Epithelial cell of proximal tubule (primary cell): ENCODE measurements around the gene NRN1. TPM values are rescaled to one million over a fixed set of nuclear protein-coding genes. Genes with fewer than 3 reads are reported as not detected.

Experiments used
- DNase-seq: peaks from one replicate; pipeline ENCODE4 v3.0.0-alpha.2; 2011; ENCODE audit warnings: low read depth
- H3K4me3 ChIP-seq: 2 replicates; pipeline ENCODE4 v1.5.1; 2011; ENCODE audit warnings: low read depth, mild to moderate bottlenecking, low read length
- total RNA-seq: library from RNA; depleted of rRNA; stranded (reverse); fragments of >200 nt; gene quantifications from 2 replicates; pipeline ENCODE4 v1.2.3, GENCODE V29; 2015
- TF ChIP-seq, protein P1 (sequence below): conservative IDR thresholded peaks from 2 replicates; pipeline ENCODE4 v1.5.1; 2012; ENCODE audit warnings: low read depth, mild to moderate bottlenecking, low read length

NRN1 gene
- total RNA-seq, 1 donor from 2014 or later: 1.1 TPM

DNA sequence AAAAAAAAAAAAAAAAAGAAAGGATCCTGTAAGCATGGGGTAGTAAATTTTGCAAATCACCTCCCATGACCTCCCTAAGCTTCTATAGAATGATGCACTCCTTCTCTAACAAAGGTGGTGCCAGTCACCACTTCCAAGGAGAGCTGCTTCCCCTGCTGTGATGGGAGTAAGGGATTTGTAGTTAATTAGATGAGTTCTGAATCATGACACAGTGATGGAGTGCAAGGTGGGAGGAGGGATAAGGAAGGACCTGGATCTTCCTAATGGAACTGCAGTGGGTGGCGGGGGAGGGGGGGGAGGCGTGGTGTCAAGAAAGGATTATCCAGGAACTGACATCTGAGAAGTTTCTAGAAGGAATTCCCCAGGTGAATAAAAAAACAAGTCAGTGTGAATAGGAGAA lies 47.8 kb downstream of the NRN1 start:
- no peak overlapping the region for H3K4me3 ChIP-seq
- no peak for DNase-seq
- TF ChIP-seq, protein P1, sequence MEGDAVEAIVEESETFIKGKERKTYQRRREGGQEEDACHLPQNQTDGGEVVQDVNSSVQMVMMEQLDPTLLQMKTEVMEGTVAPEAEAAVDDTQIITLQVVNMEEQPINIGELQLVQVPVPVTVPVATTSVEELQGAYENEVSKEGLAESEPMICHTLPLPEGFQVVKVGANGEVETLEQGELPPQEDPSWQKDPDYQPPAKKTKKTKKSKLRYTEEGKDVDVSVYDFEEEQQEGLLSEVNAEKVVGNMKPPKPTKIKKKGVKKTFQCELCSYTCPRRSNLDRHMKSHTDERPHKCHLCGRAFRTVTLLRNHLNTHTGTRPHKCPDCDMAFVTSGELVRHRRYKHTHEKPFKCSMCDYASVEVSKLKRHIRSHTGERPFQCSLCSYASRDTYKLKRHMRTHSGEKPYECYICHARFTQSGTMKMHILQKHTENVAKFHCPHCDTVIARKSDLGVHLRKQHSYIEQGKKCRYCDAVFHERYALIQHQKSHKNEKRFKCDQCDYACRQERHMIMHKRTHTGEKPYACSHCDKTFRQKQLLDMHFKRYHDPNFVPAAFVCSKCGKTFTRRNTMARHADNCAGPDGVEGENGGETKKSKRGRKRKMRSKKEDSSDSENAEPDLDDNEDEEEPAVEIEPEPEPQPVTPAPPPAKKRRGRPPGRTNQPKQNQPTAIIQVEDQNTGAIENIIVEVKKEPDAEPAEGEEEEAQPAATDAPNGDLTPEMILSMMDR: no peak

DNA sequence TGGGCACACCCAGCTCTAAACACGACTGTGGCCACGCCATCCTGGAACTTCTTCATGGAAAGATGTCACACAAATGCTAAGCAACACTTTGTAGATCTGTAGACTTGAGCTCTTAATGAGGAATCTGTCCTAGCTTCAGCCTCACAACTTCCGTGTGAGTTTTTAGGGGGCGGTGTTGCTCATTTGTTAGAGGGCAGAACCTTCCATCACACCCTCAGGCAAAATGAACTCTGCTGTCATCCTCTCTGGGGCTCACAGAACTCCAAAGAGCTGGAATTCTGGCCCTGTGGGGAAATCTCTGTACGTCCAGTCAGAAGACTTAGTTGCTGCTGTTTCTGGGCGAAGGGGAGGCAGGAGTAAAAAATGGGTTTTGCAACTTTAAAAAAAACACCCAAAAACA lies 49.8 kb downstream of the NRN1 start:
- TF ChIP-seq, protein P1: no peak
- no peak for DNase-seq
- H3K4me3 ChIP-seq: no peak overlapping the region

DNA sequence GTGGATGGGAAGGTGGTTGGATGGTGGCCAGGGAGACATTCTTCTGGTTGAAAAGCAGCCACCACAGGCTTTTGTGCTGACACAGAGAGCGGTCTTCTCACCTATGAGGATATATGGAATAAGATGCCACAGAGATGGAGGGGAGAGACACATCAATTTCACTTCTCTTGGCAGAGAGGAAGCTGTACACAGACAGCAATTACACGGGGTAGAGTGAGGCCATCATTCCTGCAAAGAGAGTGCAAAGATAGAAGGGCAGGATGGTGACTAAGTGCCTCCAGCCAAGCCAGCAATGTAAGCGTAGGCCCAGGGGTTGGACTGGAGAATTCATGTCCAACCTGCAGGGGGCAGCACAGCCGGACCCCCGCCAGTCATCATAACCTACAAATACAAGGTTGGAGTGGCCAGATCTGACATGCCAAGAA lies 56.4 kb downstream of the NRN1 start:
- no peak for DNase-seq

More for the DNA sequence above, 56.4 kb downstream of the NRN1 start:
- H3K4me3 ChIP-seq: no peak overlapping the region
- TF ChIP-seq, protein P1: peak; percentile 49
